Activated CD8-positive, alpha-beta memory T cell treated with anti-CD3 and anti-CD28 coated beads, Interleukin-2, amount 10 ng/mL, durations not matched to agents 7 days and 5 days (primary cell): Measurements from ENCODE around the gene BRD7. TPM values are rescaled to one million over a fixed set of nuclear protein-coding genes. Genes with fewer than 3 reads are reported as not detected.
A peak's percentile ranks its signal among the peaks of the same experiment; 100 is the strongest.

Experiments
- ATAC-seq: fragments of 150-1000 bp; cut with Tn5 transposase; one replicate; pipeline ENCODE4 v1.10.0; 2021; ENCODE audit warnings: moderate library complexity
- CTCF ChIA-PET: fragments of 350-600 bp; sonication (Branson Sonifier 250); formaldehyde crosslinking; loops from one replicate; lab custom pipeline; 2021; ENCODE audit warnings: antibody characterized with exemption; lab: Charles Lee
- DNase-seq: peaks from one replicate; pipeline ENCODE4 v3.0.0-alpha.2; 2020
- H3K27ac Mint-ChIP-seq: one replicate; pipeline ENCODE4 v1.8.0; 2021; ENCODE audit warnings: mild to moderate bottlenecking, mixed read lengths
- H3K27me3 Mint-ChIP-seq: one replicate; pipeline ENCODE4 v1.8.0; 2021; ENCODE audit warnings: mixed read lengths
- H3K36me3 Mint-ChIP-seq: one replicate; pipeline ENCODE4 v1.8.0; 2021; ENCODE audit warnings: mild to moderate bottlenecking, mixed read lengths
- H3K4me1 Mint-ChIP-seq: one replicate; pipeline ENCODE4 v1.8.0; 2021; ENCODE audit warnings: mixed read lengths
- H3K4me3 Mint-ChIP-seq: one replicate; pipeline ENCODE4 v1.8.0; 2021; ENCODE audit warnings: mild to moderate bottlenecking, moderate library complexity, mixed read lengths
- H3K9me3 Mint-ChIP-seq: one replicate; pipeline ENCODE4 v1.8.0; 2022; ENCODE audit warnings: low read depth, mixed read lengths
- total RNA-seq, 2 experiments: library from RNA; stranded (reverse); gene quantifications; one replicate each; pipeline ENCODE4 v1.2.3, GENCODE V29; 2021

The BRD7 gene
- total RNA-seq, 2 experiments from 2014 or later, result 85.0 to 102 TPM

DNA sequence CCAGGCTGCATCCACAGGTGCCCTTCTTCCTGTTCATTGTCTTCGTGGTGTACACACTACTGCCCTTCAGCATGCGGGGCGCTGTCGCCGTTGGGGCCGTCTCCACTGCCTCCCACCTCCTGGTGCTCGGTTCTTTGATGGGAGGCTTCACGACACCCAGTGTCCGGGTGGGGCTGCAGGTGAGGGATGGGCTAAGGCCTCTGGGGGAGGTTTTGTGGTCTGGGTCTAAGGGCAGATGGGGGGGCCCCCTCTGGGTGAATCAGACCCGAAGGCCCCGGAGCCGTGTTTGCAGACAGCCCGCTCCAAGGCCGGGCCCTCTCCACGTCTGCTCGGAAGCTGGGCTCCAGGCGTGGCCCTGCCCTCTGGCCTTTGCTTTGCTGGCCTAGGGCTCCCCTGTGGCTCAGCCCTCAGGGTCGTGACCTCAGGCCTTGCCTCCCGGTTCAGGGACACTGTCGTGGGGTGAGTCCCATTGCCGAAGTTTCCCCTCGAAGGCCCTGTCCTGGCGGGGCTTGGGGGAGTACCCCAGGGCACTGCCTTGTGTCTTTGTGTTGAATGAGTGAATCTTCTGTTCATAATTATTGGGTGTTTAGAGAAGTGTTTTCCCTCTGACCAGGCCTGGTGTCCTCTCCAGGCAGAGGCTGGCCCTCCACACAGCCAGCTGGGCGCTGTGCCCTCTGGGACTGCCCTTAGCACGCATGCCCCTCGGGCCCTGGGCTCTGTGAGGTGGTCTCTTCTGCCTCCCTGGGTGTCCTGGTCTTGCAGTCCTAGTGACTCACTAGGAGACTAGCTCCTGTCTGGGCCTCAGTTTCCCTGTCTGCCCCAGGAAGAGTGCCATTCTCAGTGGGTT lies 76.8 kb downstream of the BRD7 start:
- ATAC-seq (no peak), DNase-seq (no peak)
- CTCF ChIA-PET, result no interaction called here
- peaks cover 36% of the 10 kb centered on the region for H3K36me3 Mint-ChIP-seq
- H3K4me1 Mint-ChIP-seq, result peaks cover 12% of the 10 kb centered on the region
- no peak overlapping the region for H3K27ac Mint-ChIP-seq
- no peaks in the 10 kb centered on the region for H3K9me3 Mint-ChIP-seq
- H3K4me3 Mint-ChIP-seq, result no peak overlapping the region
- no peaks in the 10 kb centered on the region for H3K27me3 Mint-ChIP-seq

- DNase-seq (no peak), ATAC-seq (no peak)
- H3K27me3 Mint-ChIP-seq, result no peaks in the 10 kb centered on the region
- peaks cover 43% of the 10 kb centered on the region for H3K36me3 Mint-ChIP-seq
- H3K9me3 Mint-ChIP-seq, result no peaks in the 10 kb centered on the region
- H3K27ac Mint-ChIP-seq, result no peak overlapping the region
- no peak overlapping the region for H3K4me3 Mint-ChIP-seq
- CTCF ChIA-PET, result interaction anchor here (0.6 to 0.9 kb wide), 2 partner anchors 8 to 17 kb away, joined by 3 read pairs; no protein-coding TSS in a partner anchor
- H3K4me1 Mint-ChIP-seq, result peaks cover 15% of the 10 kb centered on the region
Measured at GRCh38 chr16:50290856-50291255, 77.9 kb downstream of the BRD7 start.

DNA sequence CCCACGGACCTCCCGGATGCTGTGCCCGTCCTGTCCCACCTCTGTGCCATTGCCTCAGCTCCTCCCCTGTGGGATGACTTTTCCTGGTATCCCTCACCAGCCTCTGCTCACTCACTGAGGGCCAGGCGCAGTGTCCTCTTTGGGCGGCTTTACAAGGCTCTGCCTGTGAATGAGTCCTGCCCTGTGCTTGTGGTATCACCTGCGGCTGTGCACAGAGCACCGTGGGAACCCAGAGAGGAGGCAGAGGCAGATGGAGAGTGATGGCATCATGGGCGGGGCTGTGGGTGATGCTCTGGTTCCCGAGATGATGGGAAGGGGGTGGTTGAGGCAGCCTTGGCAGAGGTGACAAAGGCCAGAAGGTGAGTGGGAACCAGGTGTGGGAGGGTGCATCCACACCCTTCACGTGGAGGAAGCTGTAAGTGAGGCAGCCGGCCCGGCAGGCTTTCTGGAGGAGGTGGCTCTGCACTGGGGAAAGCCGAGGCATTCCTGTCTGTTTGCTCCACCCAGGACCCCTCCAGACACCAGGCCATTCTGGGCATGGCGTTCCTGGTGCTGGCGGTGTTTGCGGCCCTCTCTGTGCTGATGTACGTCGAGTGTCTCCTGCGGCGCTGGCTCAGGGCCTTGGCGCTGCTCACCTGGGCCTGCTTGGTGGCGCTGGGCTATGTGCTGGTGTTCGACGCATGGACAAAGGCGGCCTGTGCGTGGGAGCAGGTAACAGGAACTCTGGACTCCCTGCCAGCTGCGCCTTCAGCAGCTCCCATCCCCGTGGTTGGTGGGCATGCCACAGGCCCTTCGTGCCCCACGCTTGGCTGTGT lies 78.6 kb downstream of the BRD7 start:
- H3K4me1 Mint-ChIP-seq, result peaks cover 16% of the 10 kb centered on the region
- ATAC-seq (no peak), DNase-seq (no peak)
- H3K9me3 Mint-ChIP-seq, result no peaks in the 10 kb centered on the region
- H3K27me3 Mint-ChIP-seq, result no peaks in the 10 kb centered on the region
- no peak overlapping the region for H3K4me3 Mint-ChIP-seq
- peak overlapping the region; percentile 27 for H3K27ac Mint-ChIP-seq
- peaks cover 43% of the 10 kb centered on the region for H3K36me3 Mint-ChIP-seq
- CTCF ChIA-PET, result interaction anchor here (0.9 kb wide), 1 partner anchor 17 kb away, joined by 3 read pairs; no protein-coding TSS in a partner anchor

GRCh38 chr16:50288920-50289319 lies 79.9 kb downstream of the BRD7 start:
- Mint-ChIP-seq H3K27me3 (no peaks in the 10 kb centered on the region), H3K36me3 (peaks cover 46% of the 10 kb centered on the region), H3K4me1 (peaks cover 26% of the 10 kb centered on the region), H3K4me3 (no peak overlapping the region), H3K9me3 (no peaks in the 10 kb centered on the region), H3K27ac (peak overlapping the region; percentile 40)
- CTCF ChIA-PET, result no interaction called here
- DNase-seq, result no peak
- ATAC-seq, result no peak

GRCh38 chr16:50288026-50288425 lies 80.8 kb downstream of the BRD7 start:
- Mint-ChIP-seq H3K4me1 (peaks cover 35% of the 10 kb centered on the region), H3K27me3 (no peaks in the 10 kb centered on the region), H3K36me3 (peaks cover 45% of the 10 kb centered on the region), H3K4me3 (no peak overlapping the region), H3K27ac (no peak overlapping the region), H3K9me3 (no peaks in the 10 kb centered on the region)
- CTCF ChIA-PET, result interaction anchor here (0.6 to 0.8 kb wide), 2 partner anchors 8 to 86 kb away, joined by 3 to 4 read pairs; no protein-coding TSS in a partner anchor
- ATAC-seq (no peak), DNase-seq (no peak)

DNA sequence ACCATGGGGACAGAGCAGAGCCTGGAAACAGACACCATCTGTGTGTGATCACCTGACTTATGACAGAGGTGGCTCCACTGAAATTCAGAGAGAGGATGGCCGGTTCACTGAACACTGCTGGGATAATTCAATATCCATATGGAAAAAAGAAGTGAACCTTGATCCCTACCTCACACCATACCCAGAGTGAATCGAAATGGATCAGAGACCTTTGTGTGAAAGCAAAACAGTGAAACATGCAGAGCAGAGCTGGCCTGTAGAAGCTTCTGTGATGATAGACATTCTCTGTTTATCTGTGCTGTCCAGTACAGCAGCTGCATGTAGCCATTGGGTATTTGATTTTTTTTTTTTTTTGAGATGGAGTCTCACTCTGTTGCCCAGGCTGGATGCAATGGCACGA lies 82.1 kb downstream of the BRD7 start:
- Mint-ChIP-seq H3K27ac (no peak overlapping the region), H3K9me3 (no peaks in the 10 kb centered on the region), H3K4me1 (peaks cover 48% of the 10 kb centered on the region), H3K27me3 (no peaks in the 10 kb centered on the region), H3K4me3 (no peak overlapping the region), H3K36me3 (peaks cover 46% of the 10 kb centered on the region)
- no peak for DNase-seq
- CTCF ChIA-PET, result interaction anchor here (0.7 to 1.7 kb wide), 2 partner anchors 51 to 261 kb away, joined by 3 to 5 read pairs; no protein-coding TSS in a partner anchor
- ATAC-seq, result no peak

GRCh38 chr16:50285406-50286003 lies 83.3 kb downstream of the BRD7 start:
- H3K36me3 Mint-ChIP-seq, result peaks cover 46% of the 10 kb centered on the region
- no peak for ATAC-seq
- H3K9me3 Mint-ChIP-seq, result no peaks in the 10 kb centered on the region
- H3K4me3 Mint-ChIP-seq, result no peak overlapping the region
- DNase-seq, result no peak
- peaks cover 59% of the 10 kb centered on the region for H3K4me1 Mint-ChIP-seq
- peak overlapping the region; percentile 4 for H3K27ac Mint-ChIP-seq
- no peaks in the 10 kb centered on the region for H3K27me3 Mint-ChIP-seq
- CTCF ChIA-PET, result interaction anchor here (0.9 to 1.7 kb wide), 2 partner anchors 10 to 260 kb away, joined by 3 to 5 read pairs; no protein-coding TSS in a partner anchor

- Mint-ChIP-seq H3K36me3 (peaks cover 53% of the 10 kb centered on the region), H3K4me3 (no peak overlapping the region), H3K27me3 (no peaks in the 10 kb centered on the region)
Measured at GRCh38 chr16:50284131-50284911, 84.5 kb downstream of the BRD7 start.

GRCh38 chr16:50282955-50283631 lies 85.7 kb downstream of the BRD7 start:
- H3K4me3 Mint-ChIP-seq, result no peak overlapping the region
- CTCF ChIA-PET, result interaction anchor here (0.7 to 2.5 kb wide), 12 partner anchors 8 to 73 kb away, joined by 3 to 16 read pairs (median 6); partner anchors contain the start of gene ADCY7
- ATAC-seq (no peak), DNase-seq (no peak)
- H3K36me3 Mint-ChIP-seq, result peaks cover 53% of the 10 kb centered on the region
- H3K27ac Mint-ChIP-seq, result no peak overlapping the region
- H3K27me3 Mint-ChIP-seq, result no peaks in the 10 kb centered on the region
- H3K9me3 Mint-ChIP-seq, result no peaks in the 10 kb centered on the region
- peaks cover 74% of the 10 kb centered on the region for H3K4me1 Mint-ChIP-seq

More at GRCh38 chr16:50284131-50284911, 84.5 kb downstream of the BRD7 start:
- CTCF ChIA-PET, result interaction anchor here (1.3 to 2.2 kb wide), 7 partner anchors 9 to 74 kb away, joined by 3 to 15 read pairs (median 5); no protein-coding TSS in a partner anchor
- Mint-ChIP-seq H3K27ac (peak overlapping the region; percentile 40), H3K4me1 (peaks cover 66% of the 10 kb centered on the region), H3K9me3 (no peaks in the 10 kb centered on the region)
- ATAC-seq (no peak), DNase-seq (no peak)

DNA sequence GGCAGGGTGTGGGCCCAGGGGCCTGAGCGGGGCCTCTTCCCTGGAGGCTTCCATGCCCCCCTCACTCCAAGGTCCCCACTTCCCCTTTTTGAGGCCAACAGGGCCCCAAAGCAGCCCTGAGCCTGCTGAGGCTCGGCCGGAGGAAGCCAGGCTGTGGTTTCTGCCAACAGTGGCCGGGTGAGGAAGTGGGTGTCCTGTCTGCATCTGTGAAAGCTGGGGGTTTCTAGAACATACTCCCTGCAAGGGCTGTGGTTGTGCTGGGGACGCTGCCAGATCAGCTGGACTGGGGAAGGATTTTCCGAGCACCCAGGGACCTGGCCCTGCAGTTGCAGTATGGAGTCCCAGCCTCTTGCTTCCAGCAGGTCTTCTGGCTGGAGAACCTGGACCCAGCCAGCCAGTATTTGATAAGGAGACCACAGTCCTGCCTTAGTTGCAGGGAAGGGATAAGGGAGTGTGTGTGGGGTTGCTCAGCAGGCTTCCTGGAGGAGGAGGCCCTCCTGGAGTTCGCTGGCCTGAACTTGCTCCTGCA lies 86.7 kb downstream of the BRD7 start:
- Mint-ChIP-seq H3K36me3 (peaks cover 56% of the 10 kb centered on the region), H3K27ac (peak overlapping the region; percentile 66), H3K27me3 (no peaks in the 10 kb centered on the region), H3K4me1 (peaks cover 83% of the 10 kb centered on the region), H3K9me3 (no peaks in the 10 kb centered on the region), H3K4me3 (peak overlapping the region; percentile 54)
- CTCF ChIA-PET, result interaction anchor here (0.7 to 2.5 kb wide), 13 partner anchors 9 to 524 kb away, joined by 3 to 16 read pairs (median 4); partner anchors contain the start of gene ADCY7
- peak; percentile 90 for DNase-seq
- peak; percentile 82 for ATAC-seq

GRCh38 chr16:50281391-50282009 lies 87.3 kb downstream of the BRD7 start:
- CTCF ChIA-PET, result interaction anchor here (1.2 to 2.5 kb wide), 10 partner anchors 9 to 525 kb away, joined by 3 to 16 read pairs (median 5); no protein-coding TSS in a partner anchor
- ATAC-seq (peak; percentile 3), DNase-seq (no peak)
- no peaks in the 10 kb centered on the region for H3K27me3 Mint-ChIP-seq
- peaks cover 56% of the 10 kb centered on the region for H3K36me3 Mint-ChIP-seq
- no peaks in the 10 kb centered on the region for H3K9me3 Mint-ChIP-seq
- peak overlapping the region; percentile 66 for H3K27ac Mint-ChIP-seq
- peaks cover 89% of the 10 kb centered on the region for H3K4me1 Mint-ChIP-seq
- no peak overlapping the region for H3K4me3 Mint-ChIP-seq
